OCI-LY1 (cell line): ENCODE measurements around the gene DENND11.

Source experiments
- H2AFZ ChIP-seq: fragments of 200-600 bp; sonication (generic), shearing (Covaris generic); 2 replicates; pipeline ENCODE4 v1.6.0; 2014; ENCODE audit warnings: antibody characterized with exemption, mild to moderate bottlenecking, low read length
- H3F3A ChIP-seq: fragments of 200-600 bp; sonication (generic), shearing (Covaris generic); 2 replicates; pipeline ENCODE4 v1.6.0; 2014; ENCODE audit warnings: mild to moderate bottlenecking, antibody characterized with exemption, low read length, moderate library complexity; ENCODE audit not compliant: insufficient read depth
- H3K27ac ChIP-seq: fragments of 200-600 bp; sonication (generic); 2 replicates; pipeline ENCODE4 v1.5.1; 2014; ENCODE audit warnings: low read length, mixed run types, mild to moderate bottlenecking, low read depth; ENCODE audit not compliant: poor library complexity, severe bottlenecking
- H3K27me3 ChIP-seq: fragments of 200-600 bp; sonication (generic); 2 replicates; pipeline ENCODE4 v1.6.0; 2014; ENCODE audit warnings: antibody characterized with exemption, mild to moderate bottlenecking, low read length, moderate library complexity; ENCODE audit not compliant: insufficient read depth
- H3K36me3 ChIP-seq: fragments of 200-600 bp; sonication (generic); 2 replicates; pipeline ENCODE4 v1.6.1; 2014; ENCODE audit warnings: mild to moderate bottlenecking, antibody characterized with exemption, low read length, moderate library complexity, mixed read lengths; ENCODE audit not compliant: insufficient read depth
- H3K4me1 ChIP-seq: fragments of 200-600 bp; sonication (generic); 2 replicates; pipeline ENCODE4 v1.5.1; 2014; ENCODE audit warnings: mild to moderate bottlenecking, low read length, moderate library complexity; ENCODE audit not compliant: insufficient read depth, severe bottlenecking
- H3K4me2 ChIP-seq: fragments of 200-600 bp; sonication (generic), shearing (Covaris generic); 2 replicates; pipeline ENCODE4 v1.6.1; 2014; ENCODE audit warnings: low read length
- H3K4me3 ChIP-seq: fragments of 200-600 bp; sonication (generic); 2 replicates; pipeline ENCODE4 v1.5.1; 2014; ENCODE audit warnings: low read length, low read depth, mild to moderate bottlenecking, mixed read lengths; ENCODE audit not compliant: poor library complexity, severe bottlenecking
- H3K79me2 ChIP-seq: fragments of 200-600 bp; shearing (Covaris generic); 2 replicates; pipeline ENCODE4 v1.6.1; 2016; ENCODE audit warnings: mixed run types, low read length, mixed read lengths; ENCODE audit not compliant: insufficient read depth
- H3K9ac ChIP-seq: fragments of 200-600 bp; sonication (generic), shearing (Covaris generic); 2 replicates; pipeline ENCODE4 v1.6.1; 2014; ENCODE audit warnings: mild to moderate bottlenecking, low read length, mixed read lengths
- H3K9me2 ChIP-seq: fragments of 200-600 bp; sonication (generic), shearing (Covaris generic); 2 replicates; pipeline ENCODE4 v1.6.1; 2014; ENCODE audit warnings: low read depth, mild to moderate bottlenecking, low read length, mixed read lengths
- H3K9me3 ChIP-seq: fragments of 200-600 bp; shearing (Covaris generic); 2 replicates; pipeline ENCODE4 v1.6.1; 2014; ENCODE audit warnings: low read length, mixed read lengths
- H4K20me1 ChIP-seq: fragments of 200-600 bp; sonication (generic), shearing (Covaris generic); 2 replicates; pipeline ENCODE4 v1.6.0; 2016; ENCODE audit warnings: mild to moderate bottlenecking, low read length; ENCODE audit not compliant: insufficient read depth
- EZH2 ChIP-seq: fragments of 200-600 bp; sonication (generic), shearing (Covaris generic); IDR thresholded peaks from 2 replicates; pipeline ENCODE4 v1.8.0; 2017; ENCODE audit warnings: borderline replicate concordance, mixed run types, mild to moderate bottlenecking, antibody characterized with exemption, low read length, moderate library complexity, mixed read lengths
- TF ChIP-seq, protein P1 (sequence below): fragments of 200-600 bp; sonication (generic), shearing (Covaris generic); IDR thresholded peaks from 2 replicates; pipeline ENCODE4 v1.5.1; 2017; ENCODE audit warnings: mild to moderate bottlenecking, antibody characterized with exemption, low read length, moderate library complexity, mixed read lengths

The DENND11 gene

DNA sequence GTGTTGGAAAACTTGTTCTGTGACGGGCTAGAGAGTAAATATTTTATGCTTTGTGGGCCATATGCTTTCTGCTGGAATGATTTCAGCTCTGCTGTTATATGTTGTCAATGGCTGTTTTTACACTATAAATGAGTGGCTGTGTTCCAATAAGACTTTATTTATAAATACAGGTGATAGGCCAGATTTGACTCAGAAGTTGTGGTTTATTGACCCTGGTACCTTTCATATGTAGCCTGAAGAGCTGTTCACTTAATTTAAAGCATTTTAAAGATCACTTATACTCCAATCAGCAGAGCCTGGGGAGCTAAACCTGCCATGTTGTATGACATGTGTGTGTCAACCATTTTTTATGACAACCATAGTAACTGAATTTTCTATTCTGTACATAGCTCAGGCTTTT is 27.1 kb upstream of the DENND11 start:
- Histone ChIP-seq H3K4me3 (no peak overlapping the region), H3K4me1 (no peaks in the 10 kb centered on the region), H3K27me3 (no peaks in the 10 kb centered on the region), H3K79me2 (no peaks in the 10 kb centered on the region), H2AFZ (no peak overlapping the region), H3K9me3 (no peaks in the 10 kb centered on the region), H3K9ac (no peak overlapping the region), H3F3A (no peaks in the 10 kb centered on the region), H3K36me3 (no peaks in the 10 kb centered on the region), H3K4me2 (no peak overlapping the region), H3K27ac (no peak overlapping the region), H4K20me1 (no peaks in the 10 kb centered on the region), H3K9me2 (no peaks in the 10 kb centered on the region)
- TF ChIP-seq, protein P1, sequence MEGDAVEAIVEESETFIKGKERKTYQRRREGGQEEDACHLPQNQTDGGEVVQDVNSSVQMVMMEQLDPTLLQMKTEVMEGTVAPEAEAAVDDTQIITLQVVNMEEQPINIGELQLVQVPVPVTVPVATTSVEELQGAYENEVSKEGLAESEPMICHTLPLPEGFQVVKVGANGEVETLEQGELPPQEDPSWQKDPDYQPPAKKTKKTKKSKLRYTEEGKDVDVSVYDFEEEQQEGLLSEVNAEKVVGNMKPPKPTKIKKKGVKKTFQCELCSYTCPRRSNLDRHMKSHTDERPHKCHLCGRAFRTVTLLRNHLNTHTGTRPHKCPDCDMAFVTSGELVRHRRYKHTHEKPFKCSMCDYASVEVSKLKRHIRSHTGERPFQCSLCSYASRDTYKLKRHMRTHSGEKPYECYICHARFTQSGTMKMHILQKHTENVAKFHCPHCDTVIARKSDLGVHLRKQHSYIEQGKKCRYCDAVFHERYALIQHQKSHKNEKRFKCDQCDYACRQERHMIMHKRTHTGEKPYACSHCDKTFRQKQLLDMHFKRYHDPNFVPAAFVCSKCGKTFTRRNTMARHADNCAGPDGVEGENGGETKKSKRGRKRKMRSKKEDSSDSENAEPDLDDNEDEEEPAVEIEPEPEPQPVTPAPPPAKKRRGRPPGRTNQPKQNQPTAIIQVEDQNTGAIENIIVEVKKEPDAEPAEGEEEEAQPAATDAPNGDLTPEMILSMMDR: no peak
- no peak for TF ChIP-seq EZH2

DNA sequence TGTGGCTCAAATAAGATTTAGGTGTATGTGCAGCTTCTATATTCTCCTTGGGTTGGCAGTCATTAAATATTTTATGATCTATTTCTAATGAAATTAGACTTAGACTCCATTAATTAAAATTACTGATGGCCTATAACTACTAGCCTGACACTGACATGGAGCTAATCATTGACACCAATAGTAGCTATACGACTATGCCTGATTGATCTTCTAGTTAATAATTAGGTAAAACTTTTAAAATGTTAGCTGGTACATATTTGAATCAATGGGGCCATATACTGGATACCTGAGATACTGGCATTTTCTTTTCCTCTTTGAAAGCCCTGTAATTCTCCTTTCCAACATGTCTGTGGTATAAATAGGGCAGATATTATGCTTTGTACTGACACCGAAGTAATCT is 20.6 kb upstream of the DENND11 start:
- Histone ChIP-seq H3K4me2 (no peak overlapping the region), H3K36me3 (no peaks in the 10 kb centered on the region), H3K27me3 (no peaks in the 10 kb centered on the region), H3K9ac (no peak overlapping the region), H3K4me3 (no peak overlapping the region), H3K79me2 (no peaks in the 10 kb centered on the region), H3K9me3 (no peaks in the 10 kb centered on the region), H3K9me2 (no peaks in the 10 kb centered on the region), H3F3A (no peaks in the 10 kb centered on the region), H2AFZ (no peak overlapping the region), H3K4me1 (no peaks in the 10 kb centered on the region), H4K20me1 (no peaks in the 10 kb centered on the region), H3K27ac (no peak overlapping the region)
- TF ChIP-seq, protein P1: no peak
- no peak for TF ChIP-seq EZH2

- no peaks in the 10 kb centered on the region for H3K4me1 ChIP-seq
- H4K20me1 ChIP-seq: no peaks in the 10 kb centered on the region
- no peak overlapping the region for H3K4me3 ChIP-seq
- no peaks in the 10 kb centered on the region for H3K36me3 ChIP-seq
- no peak overlapping the region for H3K9ac ChIP-seq
- H3K4me2 ChIP-seq: no peak overlapping the region
- no peaks in the 10 kb centered on the region for H3K9me2 ChIP-seq
- H2AFZ ChIP-seq: no peak overlapping the region
- no peaks in the 10 kb centered on the region for H3K27me3 ChIP-seq
- no peaks in the 10 kb centered on the region for H3K79me2 ChIP-seq
- TF ChIP-seq EZH2: no peak
- TF ChIP-seq, protein P1: no peak
- no peak overlapping the region for H3K27ac ChIP-seq
- no peaks in the 10 kb centered on the region for H3K9me3 ChIP-seq
- H3F3A ChIP-seq: no peaks in the 10 kb centered on the region
These were observed 15.5 kb upstream of the DENND11 start for GRCh38 chr7:141717450-141717849.
